Activated CD4-positive, alpha-beta T cell treated with anti-CD3 and anti-CD28 coated beads for 1 hour (primary cell): Measurements from ENCODE around the gene DNHD1.

ENCODE experiments used
- DNase-seq: peaks from one replicate; pipeline ENCODE4 v3.0.0-alpha.2; 2020

Gene DNHD1

DNA sequence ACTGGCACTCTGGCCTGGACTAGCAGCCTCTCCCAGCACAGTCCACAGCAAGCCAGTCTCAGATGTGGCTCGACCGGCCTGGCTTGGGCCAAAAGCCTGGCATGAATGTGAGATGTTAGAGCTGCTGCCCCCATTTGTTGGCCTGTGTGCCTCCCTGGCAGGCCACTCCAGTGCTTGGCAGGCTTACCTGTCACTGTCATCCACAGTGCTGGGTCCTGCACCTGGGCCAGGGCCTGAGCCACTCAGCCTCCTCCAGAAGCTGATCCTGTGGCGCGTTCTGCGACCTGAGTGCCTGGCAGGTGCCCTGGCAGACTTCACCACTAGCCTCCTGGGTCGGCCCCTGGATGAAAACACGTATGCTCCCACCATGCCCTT, 70.3 kb downstream of the DNHD1 start:
- DNase-seq = no peak

DNA sequence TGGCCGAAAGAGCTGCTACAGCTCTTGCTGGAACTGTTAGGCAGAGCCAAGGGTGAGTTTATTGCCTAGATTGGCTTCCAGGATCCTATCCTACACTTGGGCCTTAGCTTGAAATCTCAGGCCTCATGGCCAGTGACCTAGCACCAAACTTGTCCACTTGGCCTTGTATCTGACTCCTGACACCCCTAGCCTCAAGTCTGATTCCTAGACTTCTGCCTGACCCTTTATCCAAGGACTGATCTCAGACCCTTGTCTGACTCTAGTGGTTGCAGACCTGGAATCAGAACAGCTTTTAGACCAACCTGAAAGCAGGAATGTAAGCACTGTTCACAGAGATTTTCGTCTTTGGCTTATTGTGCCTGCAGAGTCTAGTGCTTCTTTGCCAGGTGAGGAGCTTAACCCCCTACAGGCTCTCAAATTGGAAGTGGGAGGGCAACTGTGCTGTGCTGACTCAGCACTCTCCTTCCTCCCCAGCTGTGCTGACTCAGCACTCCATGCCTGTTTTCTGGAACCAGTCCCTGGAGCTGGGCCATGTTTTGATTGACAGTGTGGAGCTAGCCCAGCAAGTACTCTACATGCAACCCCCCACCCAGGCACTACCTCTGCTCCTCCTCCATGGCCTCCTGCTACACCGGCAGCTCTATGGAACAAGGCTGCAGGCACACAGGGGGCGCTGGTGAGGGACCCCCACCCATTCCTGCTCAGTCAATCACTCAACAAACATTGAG, 71.3 kb downstream of the DNHD1 start:
- DNase-seq = no peak

DNA sequence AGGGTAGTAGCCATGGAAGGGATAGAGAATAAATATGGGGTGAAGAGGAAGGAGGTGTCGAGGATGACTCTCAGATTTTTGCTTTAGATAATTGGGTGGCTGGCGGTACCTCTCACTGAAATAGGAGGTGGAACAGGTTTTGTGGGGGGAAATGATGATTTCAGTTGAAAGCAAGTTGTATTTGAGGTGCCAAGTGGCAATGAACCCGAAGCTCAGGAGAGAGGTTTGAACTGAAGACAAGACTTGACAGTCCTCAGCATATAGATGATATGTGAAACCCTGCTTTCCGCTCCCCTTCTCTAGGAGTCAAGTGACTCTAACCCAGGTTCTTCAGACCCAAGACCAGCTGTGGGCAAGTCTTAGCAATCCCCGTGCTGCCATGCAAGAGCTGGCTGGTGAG, 72.6 kb downstream of the DNHD1 start:
- DNase-seq = no peak

DNA sequence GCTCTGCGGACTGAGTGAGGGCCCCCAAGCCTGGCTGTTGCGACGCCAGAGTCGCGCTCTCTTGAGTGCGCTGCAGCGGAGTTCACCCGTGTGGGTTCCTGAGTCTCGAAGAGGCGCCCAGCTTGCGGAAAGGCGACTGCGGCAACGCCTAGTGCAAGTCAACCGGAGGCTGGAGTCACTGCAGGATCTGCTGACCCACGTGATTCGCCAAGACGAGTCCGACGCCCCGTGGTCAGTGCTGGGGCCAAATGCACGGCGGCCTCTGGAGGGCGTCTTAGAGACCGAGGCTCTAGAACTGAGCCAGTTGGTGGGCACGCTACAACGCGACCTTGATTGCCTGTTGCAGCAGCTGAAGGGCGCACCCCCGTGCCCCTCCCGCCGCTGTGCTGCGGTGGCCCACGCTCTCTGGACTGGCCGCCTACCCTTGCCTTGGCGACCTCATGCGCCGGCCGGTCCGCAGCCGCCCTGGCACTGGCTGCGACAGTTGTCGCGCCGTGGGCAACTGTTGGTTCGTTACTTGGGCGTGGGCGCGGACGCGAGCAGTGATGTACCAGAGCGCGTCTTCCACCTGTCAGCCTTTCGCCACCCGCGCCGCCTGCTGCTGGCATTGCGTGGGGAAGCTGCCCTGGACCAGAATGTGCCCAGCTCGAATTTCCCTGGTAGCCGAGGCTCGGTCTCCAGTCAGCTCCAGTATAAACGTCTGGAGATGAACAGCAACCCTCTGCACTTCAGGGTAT, 73.8 kb downstream of the DNHD1 start:
- DNase-seq = no peak

DNA sequence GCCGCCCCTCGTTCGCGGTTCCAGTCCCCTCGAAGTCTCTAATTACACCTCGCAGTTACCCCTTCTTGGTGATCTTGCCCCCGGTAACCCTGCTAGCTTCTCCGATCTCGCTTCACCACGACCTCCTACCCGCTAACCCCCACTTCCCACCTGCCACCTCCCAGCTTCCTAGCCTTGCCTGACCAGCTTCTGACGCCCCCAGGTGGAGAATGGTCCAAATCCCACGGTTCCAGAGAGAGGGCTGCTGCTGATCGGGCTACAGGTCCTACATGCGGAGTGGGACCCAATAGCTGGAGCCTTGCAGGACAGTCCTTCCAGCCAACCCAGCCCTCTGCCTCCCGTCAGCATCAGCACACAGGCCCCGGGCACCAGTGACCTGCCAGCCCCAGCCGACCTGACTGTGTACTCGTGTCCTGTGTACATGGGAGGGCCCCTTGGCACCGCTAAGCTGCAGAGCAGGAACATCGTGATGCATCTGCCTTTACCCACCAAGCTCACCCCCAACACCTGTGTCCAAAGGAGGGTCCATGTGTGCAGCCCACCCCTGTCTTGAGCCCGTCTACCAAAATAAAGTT, 74.4 kb downstream of the DNHD1 start:
- DNase-seq = no peak

DNA sequence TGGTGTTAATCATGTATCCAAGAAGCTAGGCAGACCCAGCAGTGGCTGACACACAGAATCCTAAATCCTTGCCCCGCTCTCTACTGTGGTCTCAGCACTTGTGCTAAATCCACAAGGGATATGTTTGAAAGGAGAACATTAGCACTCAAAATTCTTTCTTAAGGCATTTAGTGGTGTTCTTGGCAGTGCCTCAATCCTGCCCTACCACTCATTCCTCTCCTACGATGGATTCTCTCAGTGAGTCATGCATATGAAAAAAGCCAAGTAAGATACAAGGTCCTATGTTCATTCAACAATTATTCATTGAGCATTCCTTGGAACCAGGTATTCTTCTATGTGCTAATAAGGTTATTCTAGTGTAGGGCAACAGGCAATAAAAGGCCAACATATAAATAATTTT, 75.1 kb downstream of the DNHD1 start:
- DNase-seq = no peak

DNA sequence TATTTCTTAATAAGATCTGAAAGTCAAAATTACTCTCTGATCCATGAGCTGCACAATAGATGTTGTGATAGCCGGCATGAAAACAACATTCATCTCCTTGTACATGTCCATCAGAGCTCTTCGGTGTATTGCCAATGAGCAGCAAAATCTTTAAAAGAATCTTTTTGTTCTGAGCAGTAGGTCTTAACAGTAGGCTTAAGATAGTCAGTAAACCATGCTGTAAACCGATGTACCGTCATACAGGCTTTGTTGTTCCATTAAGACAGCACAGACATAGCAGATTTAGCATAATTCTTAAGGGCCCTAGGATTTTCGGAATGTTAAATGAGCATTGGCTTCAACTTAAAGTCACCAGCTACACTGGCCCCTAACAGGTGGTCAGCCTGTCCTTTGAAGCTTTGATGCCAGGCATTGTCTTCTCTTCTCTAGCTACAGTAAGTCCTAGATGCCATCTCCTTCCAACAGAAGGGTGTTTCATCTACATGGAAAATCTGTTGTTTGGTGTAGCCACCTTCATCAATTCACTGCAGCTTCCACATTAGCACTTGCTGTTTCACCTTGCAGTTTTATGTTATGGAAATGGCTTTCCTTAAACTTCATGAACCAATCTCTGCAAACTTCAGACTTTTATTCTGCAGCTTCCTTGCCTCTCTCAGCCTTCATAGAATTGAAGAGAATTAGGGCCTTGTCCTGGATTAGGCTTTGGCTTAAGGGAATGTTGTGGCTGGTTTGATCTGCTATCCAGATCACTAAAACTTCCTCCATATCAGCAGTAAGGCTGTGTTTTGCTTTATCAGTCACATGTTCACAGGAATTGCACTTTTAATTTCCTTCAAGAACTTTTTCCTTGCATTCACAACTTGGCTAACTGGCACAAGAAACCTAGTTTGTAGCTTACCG, 78.0 kb downstream of the DNHD1 start:
- DNase-seq = no peak

DNA sequence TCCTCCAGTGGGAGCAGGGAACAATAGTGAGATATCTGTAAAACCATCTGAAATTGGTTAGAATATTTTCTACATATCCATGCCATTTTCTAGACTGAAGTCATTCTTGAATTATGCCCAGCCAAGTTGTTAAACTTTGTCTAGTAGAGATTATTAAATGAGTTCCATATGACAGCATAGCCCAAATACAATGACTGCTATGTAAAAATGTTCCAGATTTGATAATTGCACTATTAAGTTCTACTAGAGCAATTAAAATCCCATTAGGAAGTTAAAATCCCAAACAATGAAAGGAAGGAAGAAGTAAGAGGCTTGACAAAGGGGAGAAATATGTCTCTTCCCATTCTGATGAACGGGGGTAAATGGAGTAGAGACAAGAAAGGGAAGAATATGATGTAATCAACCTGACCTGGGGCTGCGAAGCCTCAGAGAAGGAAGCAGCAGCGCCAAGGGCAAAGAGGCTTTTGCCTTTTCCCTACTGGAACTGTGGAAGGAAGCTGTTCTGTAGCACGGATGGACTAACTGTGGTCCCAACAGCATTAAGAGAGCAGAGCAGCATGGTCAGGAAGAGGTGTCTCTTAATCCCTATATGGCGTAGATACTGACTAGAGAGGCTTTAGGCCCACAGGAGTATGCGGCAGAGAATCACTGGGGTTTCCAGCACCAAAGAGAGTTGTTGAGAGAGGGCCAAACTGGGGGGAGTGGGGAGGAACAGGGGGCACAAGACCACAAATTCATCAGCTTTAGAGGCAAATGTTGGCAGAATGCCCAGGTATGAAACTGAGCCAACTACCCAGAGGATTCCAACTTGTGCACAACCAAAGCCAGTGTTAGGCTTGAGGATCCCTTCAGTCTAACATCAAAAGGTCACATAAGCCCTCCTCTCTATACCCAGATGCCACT, 79.6 kb downstream of the DNHD1 start:
- no peak for DNase-seq

DNA sequence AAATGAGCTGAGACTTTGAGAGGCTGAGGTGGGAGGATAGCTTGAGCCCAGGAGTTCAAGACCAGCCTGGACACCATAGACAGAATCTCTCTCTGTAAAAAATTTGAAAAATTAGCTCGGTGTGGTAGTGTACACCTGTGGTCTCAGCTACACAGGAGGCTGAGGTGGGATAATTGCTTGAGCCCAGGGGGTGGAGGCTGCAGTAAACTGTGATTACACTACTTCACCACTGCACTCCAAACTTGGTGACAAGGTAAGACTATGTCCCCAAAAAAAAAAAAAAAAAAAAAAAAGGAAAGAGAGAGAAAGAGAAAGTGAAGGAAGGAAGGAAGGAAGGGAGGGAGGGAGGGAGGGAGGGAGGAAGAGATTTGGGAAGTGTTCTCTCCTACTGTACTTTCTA, 81.1 kb downstream of the DNHD1 start:
- DNase-seq = no peak

DNA sequence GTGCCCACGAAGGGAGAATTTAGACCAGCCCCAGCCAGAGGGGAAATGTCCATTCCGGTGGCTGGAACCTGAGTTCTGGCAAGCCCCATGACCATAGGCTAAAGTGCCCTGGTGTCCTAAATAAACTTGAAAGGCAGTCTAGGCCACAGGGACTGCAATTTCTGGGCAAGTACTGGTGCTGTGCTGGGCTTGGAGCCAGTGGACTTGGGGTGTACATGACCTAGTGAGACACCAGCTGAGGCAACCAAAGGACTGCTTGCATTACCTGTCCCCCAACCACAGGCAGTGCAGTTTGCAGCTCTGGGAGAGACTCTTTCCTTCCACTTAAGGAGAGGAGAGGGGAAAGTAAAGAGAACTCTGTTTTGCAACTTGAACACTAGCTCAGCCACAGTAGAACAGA, 82.6 kb downstream of the DNHD1 start:
- DNase-seq = no peak

DNA sequence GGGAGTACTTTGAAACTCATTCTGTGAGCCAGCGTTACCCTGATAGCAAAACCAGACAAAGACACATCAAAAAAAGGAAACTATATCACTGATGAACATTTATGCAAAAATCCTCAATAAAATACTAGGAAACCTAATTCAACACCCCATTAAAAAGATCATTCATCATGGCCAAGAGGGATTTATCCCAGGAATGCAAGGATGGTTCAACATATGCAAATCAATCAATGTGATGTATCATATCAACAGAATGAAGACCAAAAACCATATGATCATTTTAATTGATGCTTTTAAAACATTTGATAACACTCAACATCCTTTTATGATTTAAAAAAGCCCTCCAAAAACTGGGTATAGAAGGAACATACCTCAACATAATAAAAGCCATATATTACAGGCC, 86.5 kb downstream of the DNHD1 start:
- no peak for DNase-seq

DNA sequence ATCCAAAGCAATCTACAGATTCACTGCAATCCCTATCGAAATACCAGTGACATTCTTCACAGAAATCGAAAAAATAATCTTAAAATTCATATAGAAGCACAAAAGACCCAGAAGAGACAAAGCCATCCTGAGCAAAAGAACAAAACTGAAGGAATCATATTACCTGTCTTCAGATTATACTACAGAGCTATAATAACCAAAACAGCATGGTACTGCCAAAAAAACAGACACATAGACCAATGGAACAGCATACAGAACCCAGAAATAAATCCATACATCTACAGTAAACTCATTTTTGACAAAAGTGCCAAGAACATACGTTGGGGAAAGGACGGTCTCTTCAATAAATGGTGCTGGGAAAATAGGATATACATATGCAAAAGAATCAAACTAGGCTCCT, 87.4 kb downstream of the DNHD1 start:
- no peak for DNase-seq

DNA sequence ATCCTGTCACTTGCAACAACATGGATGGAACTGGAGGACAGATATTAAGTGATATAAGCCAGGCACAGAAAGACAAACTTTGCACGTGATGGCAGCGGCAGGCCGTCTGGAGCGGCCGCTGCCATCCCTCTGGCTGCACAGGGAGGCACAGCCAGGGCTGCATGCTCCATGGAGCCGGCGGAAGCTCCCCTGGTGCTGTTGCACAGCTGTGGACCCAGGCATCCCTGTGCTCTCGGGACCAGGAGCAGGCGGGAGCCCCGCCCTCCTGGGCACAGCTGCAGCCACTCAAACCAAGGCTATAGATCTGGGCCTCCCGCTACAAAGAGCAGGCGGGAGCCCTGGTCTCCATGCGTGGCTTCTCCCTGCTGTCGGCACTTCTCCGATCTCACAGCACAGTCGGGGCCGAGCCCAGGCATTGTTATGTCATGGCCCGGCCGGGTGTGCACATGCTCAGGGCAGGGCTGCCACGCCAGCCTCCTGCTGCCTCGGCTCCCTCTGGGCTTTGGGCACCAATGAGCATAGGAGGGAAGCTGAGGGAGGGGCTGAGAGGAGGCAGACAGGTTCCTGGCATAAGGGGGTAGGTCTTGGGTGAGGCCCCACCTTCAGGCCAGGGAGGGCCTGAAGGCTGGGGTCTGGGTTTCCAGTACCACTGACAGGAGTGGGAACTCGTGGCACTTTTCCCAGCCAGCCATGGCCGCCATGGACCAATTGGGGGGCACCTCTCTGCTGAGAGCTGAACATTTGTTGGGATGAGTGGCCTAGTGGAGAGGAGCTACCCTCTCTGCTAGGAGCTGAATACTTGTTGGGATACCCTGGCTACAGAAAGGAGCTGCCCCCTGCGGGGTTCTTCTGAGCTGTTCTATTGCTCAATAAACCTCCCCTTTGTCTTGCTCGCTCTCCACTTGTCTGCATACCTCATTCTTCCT, 89.6 kb downstream of the DNHD1 start:
- DNase-seq = no peak

DNA sequence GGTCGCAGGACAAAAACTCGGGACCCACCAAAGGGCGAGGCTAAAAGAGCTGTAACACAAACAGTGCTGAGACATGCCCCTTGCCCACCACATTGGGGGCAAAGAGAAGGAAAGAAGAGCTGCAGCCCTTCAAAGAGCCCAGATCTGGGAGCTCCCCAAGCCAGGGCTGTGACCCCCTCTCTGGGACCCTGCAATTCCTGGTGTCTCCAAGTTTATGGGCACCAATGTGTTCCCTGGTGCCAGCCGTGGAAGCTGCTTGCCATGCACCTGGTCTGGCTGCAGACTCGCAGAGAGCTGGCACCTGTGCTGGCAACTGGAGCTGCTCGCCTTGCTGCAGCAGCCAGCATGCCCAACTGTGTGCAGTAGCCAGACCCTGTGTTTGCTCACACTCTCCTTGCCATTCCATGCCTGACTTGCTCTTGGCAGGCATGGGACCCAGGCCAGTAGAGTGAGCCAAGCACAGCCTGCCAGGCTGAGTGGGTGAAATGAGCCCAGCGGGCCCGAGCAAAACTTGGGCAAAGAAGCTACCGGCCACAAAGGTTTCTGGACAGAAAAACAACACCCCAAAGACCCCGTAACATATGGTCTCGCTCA, 90.4 kb downstream of the DNHD1 start:
- DNase-seq = no peak

DNA sequence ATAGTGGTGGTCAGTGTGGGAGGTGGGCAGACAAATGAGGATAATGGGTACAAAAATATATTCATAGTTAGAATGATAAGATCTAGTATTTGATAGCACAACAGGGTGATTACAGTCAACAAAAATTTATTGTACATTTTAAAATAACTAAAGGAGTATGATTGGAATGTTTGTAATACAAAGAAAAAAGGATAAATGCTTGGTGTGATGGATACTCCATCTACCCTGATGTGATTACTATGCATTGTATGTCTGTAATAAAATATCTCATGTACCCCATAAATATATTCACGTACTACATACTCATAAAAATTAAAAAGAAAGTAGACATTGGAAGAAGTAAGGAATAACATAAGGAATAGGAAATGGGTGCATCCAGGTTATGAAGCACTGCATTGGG, 90.9 kb downstream of the DNHD1 start:
- DNase-seq = no peak

DNA sequence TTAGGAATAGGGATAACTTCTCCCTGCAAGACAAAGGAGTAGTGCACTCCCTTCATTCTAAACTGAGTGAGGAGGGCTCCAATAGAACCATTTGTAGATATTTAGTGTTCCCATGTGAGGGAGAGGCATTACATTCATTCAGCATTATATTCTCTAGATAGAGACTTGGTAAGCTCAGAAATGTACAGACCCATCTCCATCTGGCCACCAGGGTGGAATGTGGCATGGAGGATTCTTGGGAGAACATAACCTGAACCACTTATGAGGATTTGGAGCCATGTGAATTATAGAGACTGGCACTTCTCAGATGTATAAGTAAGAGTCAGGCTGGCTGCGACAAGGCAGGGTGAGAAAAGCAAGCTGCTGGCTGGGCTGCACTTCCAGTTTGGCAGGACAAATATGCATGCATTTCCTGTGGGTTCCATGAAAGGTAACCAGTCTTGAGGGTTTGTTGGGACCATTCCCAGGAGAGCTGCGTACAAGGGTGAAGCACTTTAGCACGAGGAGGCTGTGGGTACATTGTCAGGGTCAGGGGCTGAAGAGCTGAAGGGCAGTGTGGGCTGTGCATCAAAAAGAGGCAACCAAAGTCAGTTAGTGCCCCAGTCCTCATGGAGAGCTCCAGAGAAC, 97.2 kb downstream of the DNHD1 start:
- DNase-seq = no peak

DNA sequence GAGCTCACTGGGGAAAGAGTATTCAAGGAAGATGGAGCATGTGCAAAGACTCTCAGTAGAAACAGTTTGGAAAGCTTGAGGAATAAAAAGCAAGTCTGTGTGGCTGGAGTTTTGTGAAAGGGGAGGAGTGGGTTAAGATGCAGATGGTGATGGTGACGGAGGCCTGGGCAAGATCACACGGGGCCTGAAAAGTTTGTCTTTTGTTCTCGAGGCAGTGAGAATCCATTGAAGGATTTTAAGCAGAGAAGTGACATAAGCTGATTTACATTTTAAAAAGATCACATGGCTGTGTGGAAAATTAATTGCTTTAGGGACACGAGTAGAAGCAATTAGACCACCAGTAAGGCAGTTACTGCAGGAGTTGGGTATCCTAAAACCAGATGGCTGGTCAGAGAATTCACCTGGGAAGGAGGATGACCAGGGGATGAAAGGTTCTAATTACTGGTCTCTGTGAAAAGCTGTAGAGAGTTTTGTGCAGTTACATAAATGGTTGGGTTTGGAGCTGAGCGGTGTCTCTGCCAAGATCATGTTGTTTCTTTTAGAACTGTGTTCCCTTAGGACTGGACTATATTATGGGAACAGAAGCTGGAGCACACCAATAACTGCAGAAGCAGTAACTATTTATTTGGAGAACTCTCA, 99.3 kb downstream of the DNHD1 start:
- DNase-seq = no peak

DNA sequence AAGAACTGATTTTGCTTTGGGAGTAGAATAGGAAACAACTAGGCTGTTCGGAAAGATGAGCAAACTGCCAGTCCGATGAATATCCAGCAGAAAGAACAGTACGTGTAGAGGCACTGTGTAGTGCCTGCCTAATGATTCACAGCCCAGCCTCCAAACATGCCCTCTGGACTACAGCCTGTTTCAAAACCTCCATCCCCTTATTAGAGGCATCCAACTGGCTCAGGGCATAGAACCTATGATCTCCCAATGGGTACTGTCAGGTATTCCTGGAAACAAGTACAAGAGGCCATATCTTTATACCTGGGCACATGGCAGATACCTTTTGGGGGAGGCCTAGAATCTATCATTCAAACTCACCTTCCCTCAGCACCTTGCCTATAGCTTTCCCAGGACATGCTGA, 101.5 kb downstream of the DNHD1 start:
- DNase-seq = no peak

DNA sequence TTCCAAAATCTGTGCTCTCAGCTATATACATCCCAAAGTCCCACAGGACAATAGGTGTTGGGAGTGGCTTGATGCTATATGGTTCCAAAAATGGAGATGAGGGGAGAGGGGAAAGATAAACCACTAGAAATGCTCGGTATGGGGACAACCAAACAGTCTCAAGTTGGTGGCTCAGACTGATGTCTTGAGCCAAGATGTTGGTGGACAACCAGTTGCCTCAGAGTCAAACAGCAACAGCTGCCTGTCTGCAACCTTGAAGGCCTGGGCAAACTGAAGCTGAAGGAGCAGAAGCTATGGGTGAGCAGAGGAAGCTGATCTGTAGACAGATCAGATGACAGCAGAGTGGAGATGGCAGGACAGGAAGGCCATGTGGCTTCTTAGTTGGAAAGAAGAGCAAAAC, 102.4 kb downstream of the DNHD1 start:
- no peak for DNase-seq

DNA sequence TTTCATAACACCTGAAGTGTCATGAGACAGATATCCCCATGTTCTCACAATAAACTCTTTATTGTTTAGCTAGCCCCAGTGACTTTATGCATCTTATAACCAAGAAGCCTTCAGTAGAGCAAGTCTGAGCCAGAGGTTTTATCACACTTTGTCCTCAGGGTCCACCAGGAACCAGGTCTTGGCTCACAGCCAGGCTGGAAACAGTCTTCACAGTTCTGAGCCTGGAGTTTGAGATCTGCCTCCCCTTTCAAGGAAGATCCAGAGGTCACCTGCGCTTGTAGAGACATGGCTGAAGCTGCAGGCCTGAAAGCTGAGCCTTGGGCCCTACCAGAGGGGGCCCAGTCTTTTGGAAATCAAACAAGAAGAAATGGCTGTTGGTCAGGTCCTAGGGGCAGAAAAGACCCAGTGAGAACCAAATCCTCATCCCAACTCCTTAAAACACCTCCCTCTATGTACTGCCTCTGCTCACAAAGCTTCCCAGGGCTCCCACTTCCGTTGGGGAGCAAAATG, 102.9 kb downstream of the DNHD1 start:
- no peak for DNase-seq
